GM18909 (cell line): ENCODE measurements around the gene KLHL17.
"Not testable (repeated sequence)": the region's sequence is repeated elsewhere in the genome, so short reads cannot be mapped to it uniquely, and the experiment has no call there.

ENCODE experiments used
- ATAC-seq: cut with Tn5 transposase; IDR thresholded peaks from one replicate; pipeline ENCODE4 v1.9.1; 2021; ENCODE audit warnings: mild to moderate bottlenecking; ENCODE audit not compliant: unreplicated experiment, poor library complexity

KLHL17 gene

GRCh38 chr1:935751-936231, 24.6 kb upstream of the KLHL17 start:
- no peak for ATAC-seq

DNA sequence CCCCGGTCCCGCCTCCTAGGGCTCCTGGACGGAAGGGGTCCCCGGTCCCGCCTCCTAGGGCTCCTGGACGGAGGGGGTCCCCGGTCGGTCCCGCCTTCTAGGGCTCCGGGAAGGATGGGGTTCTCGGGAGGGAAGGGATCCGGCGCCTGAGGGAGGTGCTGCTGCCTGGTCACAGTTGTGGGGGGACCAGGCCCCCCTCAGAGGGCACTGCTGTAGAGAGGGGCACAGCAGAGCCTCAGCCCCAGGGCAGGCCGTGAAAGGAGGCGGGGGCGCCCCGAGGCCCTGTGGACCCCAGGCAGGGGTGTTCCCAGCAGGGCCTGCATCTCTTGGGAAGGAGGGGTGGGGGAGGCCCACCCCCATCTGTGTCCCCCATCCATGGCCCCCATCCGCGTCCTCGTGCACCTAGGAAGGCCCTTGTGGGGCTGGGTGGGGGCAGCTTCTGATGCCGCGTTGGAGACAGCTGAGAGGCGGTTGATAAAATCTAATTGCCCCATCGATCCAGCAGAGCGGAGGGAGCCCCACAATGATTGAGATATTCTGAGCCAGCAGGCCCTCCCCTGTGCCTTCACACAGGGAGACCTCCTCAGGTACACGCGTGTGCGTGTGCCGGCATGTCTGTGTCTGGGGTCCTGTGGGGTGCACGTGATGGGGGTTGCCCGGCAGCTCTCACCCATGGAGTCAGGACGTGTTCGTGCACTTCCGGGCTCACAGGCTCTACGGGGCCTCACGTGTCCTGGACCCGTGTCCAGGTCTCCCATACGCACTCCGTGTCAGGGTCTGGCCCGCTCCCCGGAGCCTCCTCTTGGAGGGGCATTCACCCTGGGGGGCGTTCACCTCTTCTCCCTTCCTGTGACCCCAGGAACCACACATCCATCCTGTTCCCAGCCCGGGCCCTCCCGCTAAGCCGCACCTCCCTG, 23.8 kb upstream of the KLHL17 start:
- ATAC-seq = no peak

DNA sequence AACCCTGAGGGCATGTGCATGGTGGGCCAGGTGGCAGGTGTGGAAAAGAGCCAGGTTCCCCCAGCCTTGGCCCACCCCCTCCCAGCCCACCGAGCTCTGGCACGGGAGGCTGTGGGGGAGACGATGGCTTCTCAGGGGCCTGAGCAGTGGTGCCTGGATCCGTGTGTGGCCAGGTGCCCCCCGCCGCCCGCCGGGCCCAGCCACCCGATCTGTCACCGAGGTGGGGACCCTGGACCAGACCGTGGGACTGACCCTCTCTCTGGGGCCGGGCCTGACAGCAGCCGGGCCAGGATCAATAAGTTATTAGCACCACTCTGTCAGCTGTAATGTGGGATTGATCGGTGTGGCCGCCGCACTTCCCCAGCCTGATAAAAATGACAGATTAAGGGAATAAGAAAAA, 22.9 kb upstream of the KLHL17 start:
- no peak for ATAC-seq

DNA sequence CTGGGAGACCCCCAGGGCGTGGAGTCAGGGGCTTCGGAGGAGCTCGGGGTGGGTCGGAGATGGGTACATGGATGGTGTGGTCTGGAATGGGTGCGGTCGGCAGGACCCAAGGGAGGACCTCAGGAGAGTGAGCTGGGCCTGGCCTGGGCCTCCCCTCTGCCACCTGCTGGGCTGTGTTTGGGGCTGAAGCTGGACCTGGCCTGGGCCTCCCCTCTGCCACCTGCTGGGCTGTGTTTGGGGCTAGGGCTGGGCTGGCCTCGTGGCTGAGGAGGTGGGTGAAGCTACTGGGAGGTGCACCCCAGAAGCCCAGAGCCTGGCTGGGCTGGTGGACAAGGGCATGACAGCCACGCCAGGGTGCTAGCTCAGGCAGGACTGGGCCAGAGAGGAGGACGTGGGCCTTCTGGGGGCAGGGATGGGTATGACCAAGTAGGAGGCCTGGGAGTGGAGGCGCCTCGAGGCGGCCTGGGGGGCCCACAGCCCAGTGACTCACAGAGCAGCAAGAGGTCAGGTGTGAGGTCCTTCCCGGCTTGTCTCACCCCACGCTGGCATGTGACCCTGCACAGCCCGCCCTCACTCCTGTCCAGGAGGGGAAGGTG, 22.2 kb upstream of the KLHL17 start:
- ATAC-seq = no peak

- ATAC-seq = no peak
Measured at GRCh38 chr1:938711-939489, 21.5 kb upstream of the KLHL17 start.

DNA sequence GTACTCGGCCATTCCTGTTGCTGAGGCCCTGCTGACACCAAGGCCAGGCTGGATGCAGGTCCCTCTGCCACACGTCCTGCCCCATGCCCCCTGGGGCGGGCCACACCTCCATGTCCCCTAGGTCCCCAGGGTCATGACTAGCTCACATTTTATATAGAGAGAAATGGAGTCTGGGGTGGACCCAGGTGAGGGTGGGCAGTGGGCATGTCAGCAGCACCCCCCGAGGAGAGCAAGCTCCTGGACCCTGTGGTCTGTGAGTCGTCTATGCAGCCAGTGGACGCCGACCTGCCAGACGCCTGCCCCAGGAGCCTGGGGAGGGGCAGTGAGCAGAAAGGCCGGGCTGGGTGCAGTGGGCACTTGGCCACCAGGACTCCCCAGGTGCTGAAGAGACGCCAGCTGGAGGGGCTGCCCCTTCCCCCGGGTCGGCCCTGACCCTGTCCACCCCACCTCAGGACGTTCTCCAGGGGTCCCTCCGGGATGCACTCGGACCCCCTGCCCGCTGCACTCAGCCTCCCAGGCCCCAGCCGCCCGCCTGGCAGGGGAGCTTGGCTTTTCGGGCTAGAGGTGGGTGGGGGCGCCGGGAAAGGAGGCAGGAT, 20.8 kb upstream of the KLHL17 start:
- ATAC-seq = no peak

DNA sequence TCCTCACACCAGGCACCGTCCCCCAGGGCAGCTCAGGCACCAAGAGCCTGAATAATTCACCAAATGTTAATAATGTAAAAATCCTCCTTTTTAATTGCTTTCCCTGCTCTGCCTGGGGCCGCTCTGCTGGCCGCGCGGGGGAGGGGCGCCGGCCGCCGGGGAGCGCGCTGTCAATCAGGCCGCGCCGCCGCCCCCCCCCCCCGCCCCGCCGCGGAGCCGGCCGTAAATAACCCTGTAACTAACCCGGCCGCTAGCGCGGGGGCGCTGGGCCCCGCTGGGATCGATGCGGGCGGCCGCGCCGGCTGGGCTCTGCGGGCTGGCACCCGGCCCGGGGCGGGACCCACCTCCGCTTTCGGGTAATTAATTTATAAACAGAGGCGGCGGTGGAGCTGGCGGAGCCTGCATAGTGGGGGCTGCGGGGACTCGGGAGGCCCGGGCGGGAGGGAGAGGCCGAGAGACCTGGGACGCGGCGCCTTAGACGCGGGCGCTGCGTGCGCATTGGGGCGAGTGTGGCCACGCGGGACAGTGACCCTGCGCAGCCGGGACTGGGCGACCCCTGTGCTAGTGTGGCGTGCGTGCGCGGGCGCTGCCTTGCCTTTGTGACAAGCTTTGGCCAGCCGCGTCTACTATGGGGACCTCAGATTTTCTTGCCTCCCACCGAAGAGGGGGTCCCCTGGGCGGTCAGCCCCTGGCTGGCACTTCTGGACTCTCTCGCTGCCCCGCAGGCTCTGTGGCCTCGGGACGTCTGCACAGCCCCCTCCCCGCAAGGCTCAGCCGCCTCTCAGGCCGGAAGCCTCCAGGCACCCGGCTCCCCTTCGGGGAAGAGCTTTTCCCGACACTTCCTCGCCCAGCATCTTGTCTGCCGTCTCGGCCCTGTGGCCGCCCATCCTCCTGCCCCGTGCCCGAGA, 20.0 kb upstream of the KLHL17 start:
- ATAC-seq = no peak

DNA sequence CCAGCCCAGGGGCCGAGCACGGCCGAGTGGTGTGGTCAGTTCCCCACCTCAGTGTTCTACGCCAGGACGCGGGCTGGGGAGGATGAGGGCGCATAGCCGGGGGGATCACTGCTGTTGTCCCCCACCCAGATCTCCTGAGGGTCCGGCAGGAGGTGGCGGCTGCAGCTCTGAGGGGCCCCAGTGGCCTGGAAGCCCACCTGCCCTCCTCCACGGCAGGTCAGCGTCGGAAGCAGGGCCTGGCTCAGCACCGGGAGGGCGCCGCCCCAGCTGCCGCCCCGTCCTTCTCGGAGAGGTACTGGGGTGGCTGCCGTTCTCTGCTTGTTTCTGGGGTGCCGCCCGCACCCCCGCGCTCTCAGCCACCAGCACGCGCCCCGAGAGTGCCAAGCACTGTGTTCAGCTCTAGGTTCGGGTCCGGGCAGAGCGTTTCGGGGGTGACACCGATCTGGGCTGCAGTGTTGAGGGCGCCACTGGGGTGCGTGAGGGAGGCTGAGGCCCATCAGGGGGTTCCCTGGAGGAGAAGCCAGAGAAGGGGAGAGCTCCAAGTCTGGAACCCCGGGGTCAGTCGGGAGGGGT, 19.3 kb upstream of the KLHL17 start:
- no peak for ATAC-seq

DNA sequence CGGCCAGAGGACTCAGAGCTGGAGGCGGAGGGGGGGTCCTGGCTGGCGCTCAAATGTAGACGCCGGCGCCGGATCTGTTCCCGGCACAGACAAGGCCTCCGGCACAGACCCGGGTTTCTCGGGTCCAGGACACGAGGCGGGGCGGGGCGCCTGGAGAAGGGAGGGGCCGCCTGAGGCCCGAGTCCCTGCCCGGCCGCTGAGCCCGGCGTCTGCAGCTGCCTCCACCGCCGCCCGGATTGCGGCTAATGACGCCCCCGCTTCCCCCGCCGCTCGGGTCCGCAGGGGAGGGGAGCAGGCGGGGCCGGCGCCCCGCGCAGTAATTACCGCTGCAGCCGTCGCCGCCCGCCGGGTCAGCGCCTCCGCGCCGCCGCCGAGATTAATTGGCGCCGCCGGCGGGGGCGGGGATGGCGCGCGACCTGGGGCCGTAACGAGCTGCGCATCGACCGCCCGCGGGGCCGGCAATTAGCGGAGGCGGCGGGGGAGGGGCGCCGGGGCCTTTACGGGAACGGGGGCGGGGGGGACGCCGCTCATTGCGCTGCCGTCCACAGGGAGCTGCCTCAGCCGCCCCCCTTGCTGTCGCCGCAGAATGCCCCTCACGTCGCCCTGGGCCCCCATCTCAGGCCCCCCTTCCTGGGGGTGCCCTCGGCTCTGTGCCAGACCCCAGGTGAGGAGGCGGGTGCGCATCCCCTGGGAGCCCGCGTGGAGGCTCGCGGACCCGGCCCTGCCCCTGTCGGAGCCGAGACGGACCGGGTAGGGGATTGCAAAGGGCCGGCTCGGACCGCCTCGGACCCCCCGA, 18.6 kb upstream of the KLHL17 start:
- no peak for ATAC-seq

GRCh38 chr1:942411-942821, 18.0 kb upstream of the KLHL17 start:
- ATAC-seq = no peak

DNA sequence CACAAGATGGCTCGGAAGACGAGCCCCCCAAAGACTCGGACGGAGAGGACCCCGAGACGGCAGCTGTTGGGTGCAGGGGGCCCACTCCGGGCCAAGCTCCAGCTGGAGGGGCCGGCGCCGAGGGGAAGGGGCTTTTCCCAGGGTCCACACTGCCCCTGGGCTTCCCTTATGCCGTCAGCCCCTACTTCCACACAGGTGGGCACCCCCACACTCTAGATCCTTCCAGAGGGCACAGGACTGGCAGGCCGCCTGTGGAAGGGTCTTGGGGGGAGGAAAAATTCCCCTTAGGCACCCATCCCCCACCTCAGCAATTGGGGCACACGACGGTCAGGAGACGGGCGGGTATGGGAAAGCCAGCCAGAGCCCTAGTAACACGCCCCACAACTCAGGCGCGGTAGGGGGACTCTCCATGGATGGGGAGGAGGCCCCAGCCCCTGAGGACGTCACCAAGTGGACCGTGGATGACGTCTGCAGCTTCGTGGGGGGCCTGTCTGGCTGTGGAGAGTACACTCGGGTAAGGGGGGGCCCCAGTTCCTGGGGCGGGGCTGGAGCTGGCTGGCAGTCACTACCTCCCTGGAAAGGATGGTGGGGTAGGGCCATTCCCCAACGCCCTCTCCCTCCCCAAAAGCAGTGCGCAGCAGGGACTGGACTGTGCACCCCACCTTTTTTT, 17.4 kb upstream of the KLHL17 start:
- ATAC-seq = no peak

- ATAC-seq = no peak
Measured at GRCh38 chr1:943545-944340, 16.6 kb upstream of the KLHL17 start.

DNA sequence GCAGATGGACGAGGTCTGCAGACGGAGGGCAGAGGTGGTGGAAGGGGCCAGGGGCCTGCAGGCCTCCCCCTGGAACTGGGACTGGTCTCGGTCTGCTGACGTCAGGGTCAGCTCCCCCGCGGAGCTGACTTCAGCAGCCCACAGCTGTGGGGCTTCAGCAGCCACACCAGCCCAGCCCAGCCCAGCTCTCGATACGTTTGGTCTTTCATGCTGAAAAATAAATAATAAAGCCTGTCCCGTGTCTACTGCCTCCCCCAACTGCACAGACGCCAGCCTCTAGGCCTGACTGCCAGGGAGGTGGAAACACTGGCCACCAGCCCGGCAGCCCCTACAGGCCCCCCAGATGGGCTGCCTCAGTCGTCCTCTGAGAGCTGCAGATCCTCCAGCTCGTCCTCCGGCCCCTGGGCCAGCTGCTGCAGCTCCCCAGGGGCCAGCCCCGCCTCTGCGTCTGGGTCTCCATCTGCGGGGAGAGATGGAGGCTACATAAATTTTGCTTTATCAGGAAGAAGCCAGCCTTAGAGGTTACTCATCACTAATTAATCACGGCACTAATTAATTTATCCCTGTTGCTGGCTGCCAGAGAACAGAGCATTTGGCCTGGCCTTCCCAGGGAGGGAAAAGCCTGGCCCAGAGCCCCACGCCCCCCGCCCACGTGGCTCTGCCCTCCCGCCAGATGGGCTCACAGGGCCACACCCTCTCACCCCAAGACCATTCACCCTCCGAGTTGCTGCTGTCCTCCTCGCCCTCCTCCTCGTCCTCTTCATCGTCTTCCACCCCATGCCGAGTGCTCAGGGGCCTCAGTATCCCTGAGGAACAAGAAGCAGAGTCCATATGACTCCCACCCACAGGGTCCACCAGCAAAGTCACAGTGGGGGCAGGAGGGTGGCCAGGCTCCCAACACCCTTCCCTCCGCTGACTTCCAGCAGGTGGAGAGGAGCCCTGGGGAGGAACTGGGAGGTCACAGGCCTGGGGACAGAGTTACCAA, 15.8 kb upstream of the KLHL17 start:
- ATAC-seq = no peak

DNA sequence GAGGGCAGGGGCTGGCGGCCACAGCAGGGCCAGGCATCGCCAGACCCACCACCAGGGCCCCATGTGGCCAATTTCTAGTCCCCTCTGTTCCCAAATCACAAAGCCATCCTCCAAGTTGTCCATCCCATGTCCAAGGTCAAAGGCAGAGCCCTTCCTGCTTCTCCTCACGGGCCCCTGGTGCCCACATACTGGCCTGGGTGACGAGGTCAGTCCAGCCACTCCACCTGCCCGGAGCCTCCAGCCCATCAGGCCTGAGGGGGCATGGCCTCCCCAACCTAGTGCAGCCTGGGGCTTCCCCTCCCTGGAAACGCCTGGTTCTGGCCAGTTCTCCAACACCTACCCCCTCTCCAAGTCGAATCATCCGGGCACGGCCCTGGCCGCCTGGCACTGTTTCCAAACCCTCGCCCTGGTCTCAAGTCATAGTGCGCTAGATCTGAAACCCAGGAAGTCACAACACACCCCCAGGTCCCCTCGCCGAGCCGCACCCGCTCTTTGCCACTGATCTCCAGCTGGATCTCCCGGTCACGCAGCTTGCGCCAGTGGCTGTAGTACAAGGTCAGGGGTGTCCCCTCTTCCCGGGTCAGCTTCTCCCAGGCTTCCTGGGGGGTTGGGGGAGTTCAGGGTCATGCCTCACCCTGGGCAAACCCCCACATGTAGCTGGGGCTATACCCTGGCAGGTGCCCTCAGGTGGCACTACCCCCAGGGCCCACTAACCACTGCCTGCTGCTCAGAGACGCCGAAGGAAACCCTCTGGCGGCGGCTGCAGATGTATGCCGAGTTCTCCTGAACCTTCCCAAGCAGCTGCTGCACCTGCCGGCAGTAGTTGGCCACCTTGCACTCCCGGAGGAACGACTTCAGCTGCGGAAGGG, 14.5 kb upstream of the KLHL17 start:
- ATAC-seq = no peak

DNA sequence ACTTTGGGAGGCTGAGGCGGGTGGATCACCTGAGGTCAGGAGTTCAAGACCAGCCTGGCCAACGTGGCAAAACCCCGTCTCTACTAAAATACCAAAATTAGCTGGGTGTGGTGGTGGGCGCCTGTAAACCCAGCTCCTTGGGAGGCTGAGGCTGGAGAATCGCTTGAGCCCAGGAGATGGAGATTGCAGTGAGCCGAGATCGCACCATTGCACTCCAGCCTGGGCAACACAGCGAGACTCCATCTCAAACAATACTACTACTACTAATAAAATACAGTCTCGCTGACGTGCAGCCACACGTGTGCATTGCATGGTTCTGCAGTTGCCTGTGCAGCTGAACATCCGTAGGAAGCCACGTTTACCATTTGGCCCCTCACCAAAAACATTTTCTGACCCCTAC, 13.6 kb upstream of the KLHL17 start:
- ATAC-seq = not testable (repeated sequence)
